SU-DHL-6 (cell line): ENCODE data around the gene ECE2.

ENCODE experiments used
- EZH2phosphoT487 ChIP-seq: fragments of 200-600 bp; sonication (generic), shearing (Covaris generic); conservative IDR thresholded peaks from 2 replicates; pipeline ENCODE4 v1.6.1; 2018; ENCODE audit warnings: mild to moderate bottlenecking, antibody characterized with exemption, low read length, moderate library complexity, mixed read lengths
- TF ChIP-seq, protein P1 (sequence below): fragments of 200-600 bp; sonication (generic); IDR thresholded peaks from one replicate; pipeline ENCODE4 v1.5.1; 2017; ENCODE audit warnings: antibody characterized with exemption, mild to moderate bottlenecking, low read length, moderate library complexity; ENCODE audit not compliant: insufficient read depth, poor library complexity, severe bottlenecking

DNA sequence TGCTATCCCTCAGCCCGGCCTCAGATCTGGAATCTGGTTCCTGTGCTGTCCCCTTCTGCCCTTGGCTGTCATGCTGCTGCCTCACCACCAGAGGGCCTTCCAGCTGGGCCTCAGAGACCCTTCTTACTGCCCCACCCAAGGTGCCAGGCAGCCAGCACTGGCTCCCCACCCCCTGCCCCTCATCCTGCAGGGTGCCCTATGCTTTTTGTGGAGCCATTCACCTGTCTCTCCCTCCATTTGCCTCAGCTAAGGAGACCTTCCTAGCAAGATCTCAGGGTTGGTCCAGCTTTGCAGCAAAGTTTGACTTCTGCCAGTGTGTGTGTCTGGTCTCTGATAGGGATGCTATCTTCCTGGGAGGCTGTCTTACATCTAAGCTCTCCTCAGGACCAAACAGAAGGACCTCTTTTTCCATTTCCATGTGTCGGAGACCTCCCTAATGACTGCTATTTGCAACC, 48.3 kb upstream of the ECE2 start:
- TF ChIP-seq, protein P1, sequence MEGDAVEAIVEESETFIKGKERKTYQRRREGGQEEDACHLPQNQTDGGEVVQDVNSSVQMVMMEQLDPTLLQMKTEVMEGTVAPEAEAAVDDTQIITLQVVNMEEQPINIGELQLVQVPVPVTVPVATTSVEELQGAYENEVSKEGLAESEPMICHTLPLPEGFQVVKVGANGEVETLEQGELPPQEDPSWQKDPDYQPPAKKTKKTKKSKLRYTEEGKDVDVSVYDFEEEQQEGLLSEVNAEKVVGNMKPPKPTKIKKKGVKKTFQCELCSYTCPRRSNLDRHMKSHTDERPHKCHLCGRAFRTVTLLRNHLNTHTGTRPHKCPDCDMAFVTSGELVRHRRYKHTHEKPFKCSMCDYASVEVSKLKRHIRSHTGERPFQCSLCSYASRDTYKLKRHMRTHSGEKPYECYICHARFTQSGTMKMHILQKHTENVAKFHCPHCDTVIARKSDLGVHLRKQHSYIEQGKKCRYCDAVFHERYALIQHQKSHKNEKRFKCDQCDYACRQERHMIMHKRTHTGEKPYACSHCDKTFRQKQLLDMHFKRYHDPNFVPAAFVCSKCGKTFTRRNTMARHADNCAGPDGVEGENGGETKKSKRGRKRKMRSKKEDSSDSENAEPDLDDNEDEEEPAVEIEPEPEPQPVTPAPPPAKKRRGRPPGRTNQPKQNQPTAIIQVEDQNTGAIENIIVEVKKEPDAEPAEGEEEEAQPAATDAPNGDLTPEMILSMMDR, result peak; percentile 89
- no peak for TF ChIP-seq EZH2phosphoT487
